Endothelial cell (in vitro differentiated cells): ENCODE data around the gene ECI1. TPM values are rescaled to one million over a fixed set of nuclear protein-coding genes. Genes with fewer than 3 reads are reported as not detected.

Source experiments
- DNase-seq: peaks from one replicate; pipeline ENCODE4 v3.0.0; 2021; ENCODE audit warnings: low spot score
- H3K27ac Mint-ChIP-seq: one replicate; pipeline ENCODE4 v1.8.0; 2021; ENCODE audit warnings: mixed read lengths, inconsistent platforms; ENCODE audit not compliant: unreplicated experiment
- H3K27me3 Mint-ChIP-seq: one replicate; pipeline ENCODE4 v1.8.0; 2021; ENCODE audit warnings: mild to moderate bottlenecking, moderate library complexity, mixed read lengths, inconsistent platforms; ENCODE audit not compliant: unreplicated experiment
- H3K36me3 Mint-ChIP-seq: one replicate; pipeline ENCODE4 v1.8.0; 2021; ENCODE audit warnings: mild to moderate bottlenecking, low read depth, mixed read lengths, inconsistent platforms; ENCODE audit not compliant: unreplicated experiment
- H3K4me1 Mint-ChIP-seq: one replicate; pipeline ENCODE4 v1.8.0; 2021; ENCODE audit warnings: mild to moderate bottlenecking, mixed read lengths, inconsistent platforms; ENCODE audit not compliant: unreplicated experiment
- H3K4me3 Mint-ChIP-seq: one replicate; pipeline ENCODE4 v1.8.0; 2021; ENCODE audit warnings: mild to moderate bottlenecking, mixed read lengths, inconsistent platforms; ENCODE audit not compliant: unreplicated experiment
- H3K9me3 Mint-ChIP-seq: one replicate; pipeline ENCODE4 v1.8.0; 2021; ENCODE audit warnings: mixed read lengths, inconsistent platforms; ENCODE audit not compliant: unreplicated experiment
- CTCF ChIP-seq: fragments of 200-600 bp; sonication (generic); IDR thresholded peaks from one replicate; pipeline ENCODE4 v1.5.0; 2021; ENCODE audit warnings: antibody characterized with exemption; ENCODE audit not compliant: unreplicated experiment
- total RNA-seq: library from RNA; stranded (reverse); fragmentation: NEBNext Ultra II Directional; extraction: Animal tissue kit (Norgen Biotek cat#: 25700); gene quantifications from one replicate; pipeline ENCODE4 v1.2.1, GENCODE V29; 2021; ENCODE audit not compliant: unreplicated experiment

The ECI1 gene
- total RNA-seq, 1 donor from 2014 or later = 27.1 TPM

- H3K27ac Mint-ChIP-seq = no peak overlapping the region
- no peaks in the 10 kb centered on the region for H3K9me3 Mint-ChIP-seq
- DNase-seq = no peak
- peaks cover 20% of the 10 kb centered on the region for H3K4me1 Mint-ChIP-seq
- no peak for TF ChIP-seq CTCF
- H3K4me3 Mint-ChIP-seq = no peak overlapping the region
- peaks cover 14% of the 10 kb centered on the region for H3K27me3 Mint-ChIP-seq
- H3K36me3 Mint-ChIP-seq = peaks cover 4% of the 10 kb centered on the region
These were observed 41.4 kb downstream of the ECI1 start for GRCh38 chr16:2210009-2210332.

GRCh38 chr16:2209258-2210008, 42.0 kb downstream of the ECI1 start:
- H3K9me3 Mint-ChIP-seq = no peaks in the 10 kb centered on the region
- no peak for DNase-seq
- peaks cover 7% of the 10 kb centered on the region for H3K36me3 Mint-ChIP-seq
- no peak overlapping the region for H3K27ac Mint-ChIP-seq
- peaks cover 23% of the 10 kb centered on the region for H3K4me1 Mint-ChIP-seq
- no peak overlapping the region for H3K4me3 Mint-ChIP-seq
- peaks cover 16% of the 10 kb centered on the region for H3K27me3 Mint-ChIP-seq
- no peak for TF ChIP-seq CTCF

DNA sequence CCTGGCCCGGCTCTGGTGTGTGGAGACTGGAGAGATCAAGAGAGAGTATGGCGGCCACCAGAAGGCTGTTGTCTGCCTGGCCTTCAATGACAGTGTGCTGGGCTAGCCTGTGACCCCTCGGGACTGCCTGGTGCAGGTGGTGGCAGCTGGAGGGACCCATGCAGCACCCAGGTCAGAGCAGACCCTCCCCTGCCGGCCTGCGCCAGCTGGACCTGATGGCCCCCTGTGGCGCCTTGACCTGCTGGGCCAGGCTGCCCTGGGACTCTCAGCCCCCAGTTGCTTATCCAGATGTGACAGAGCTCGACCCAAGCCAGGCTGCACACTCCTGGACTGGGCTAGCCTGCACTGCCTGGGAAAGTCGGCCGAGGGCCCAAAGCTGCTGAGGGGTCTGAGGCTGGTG, 42.6 kb downstream of the ECI1 start:
- Mint-ChIP-seq H3K4me3 (no peak overlapping the region), H3K4me1 (peaks cover 24% of the 10 kb centered on the region), H3K36me3 (peaks cover 8% of the 10 kb centered on the region), H3K9me3 (no peaks in the 10 kb centered on the region), H3K27me3 (peaks cover 17% of the 10 kb centered on the region), H3K27ac (no peak overlapping the region)
- no peak for DNase-seq
- no peak for TF ChIP-seq CTCF

GRCh38 chr16:2208308-2208707, 43.1 kb downstream of the ECI1 start:
- Mint-ChIP-seq H3K9me3 (no peaks in the 10 kb centered on the region), H3K27me3 (peaks cover 18% of the 10 kb centered on the region), H3K4me1 (peaks cover 21% of the 10 kb centered on the region), H3K36me3 (peaks cover 8% of the 10 kb centered on the region), H3K4me3 (no peak overlapping the region), H3K27ac (no peak overlapping the region)
- no peak for DNase-seq
- no peak for TF ChIP-seq CTCF

DNA sequence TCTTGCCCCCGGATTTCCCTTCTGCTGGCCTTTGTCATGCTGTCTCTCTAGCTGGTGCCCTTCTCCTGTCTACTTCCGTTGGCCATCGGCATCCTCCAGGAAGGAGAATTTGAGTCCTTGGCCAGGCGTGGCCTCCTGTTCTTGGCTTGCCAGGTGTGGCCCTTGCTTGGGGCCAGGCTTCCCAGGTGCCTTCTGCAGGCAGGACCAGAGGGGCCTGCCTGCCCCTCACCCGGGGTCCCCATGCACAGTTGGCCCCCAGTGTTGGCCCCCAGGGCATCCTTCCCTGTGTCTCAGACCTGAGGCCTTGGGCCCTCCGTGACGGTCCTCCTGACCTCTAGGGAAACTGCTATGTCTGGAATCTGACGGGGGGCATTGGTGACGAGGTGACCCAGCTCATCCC, 43.5 kb downstream of the ECI1 start:
- H3K9me3 Mint-ChIP-seq = no peaks in the 10 kb centered on the region
- no peak for DNase-seq
- no peak overlapping the region for H3K27ac Mint-ChIP-seq

More for the DNA sequence above, 43.5 kb downstream of the ECI1 start:
- TF ChIP-seq CTCF = no peak
- H3K4me1 Mint-ChIP-seq = peaks cover 17% of the 10 kb centered on the region
- peaks cover 16% of the 10 kb centered on the region for H3K27me3 Mint-ChIP-seq
- peak overlapping the region; percentile 81 for H3K4me3 Mint-ChIP-seq
- peaks cover 8% of the 10 kb centered on the region for H3K36me3 Mint-ChIP-seq
